Measurements from ENCODE around the gene DBNDD1. TPM values are rescaled to one million over a fixed set of nuclear protein-coding genes. Genes with fewer than 3 reads are reported as not detected.
A peak's percentile ranks its signal among the peaks of the same experiment; 100 is the strongest.

The DBNDD1 gene
- total and polyA plus RNA-seq, 2 experiments from 2014 or later: 1.4 to 3.1 TPM

GRCh38 chr16:90046122-90046970, 27.1 kb upstream of the DBNDD1 start:
- H3K9ac ChIP-seq: peak overlapping the region; percentile 40
- H3F3A ChIP-seq (ENCODE audit: insufficient read depth): no peaks in the 10 kb centered on the region; the same call in 1 of the 2 replicates
- H3K9me3 ChIP-seq (ENCODE audit: low read depth): no peaks in the 10 kb centered on the region
- H3K9me2 ChIP-seq (ENCODE audit: insufficient read depth): no peaks in the 10 kb centered on the region
- 45 to 52% methylated on average over 21 to 23 of the region's 23 CpGs for WGBS, 2 experiments (ENCODE audit: low coverage in 1 of 2, low lambda C conversion rate in 2 of 2, missing lambda C conversion rate in 2 of 2)
- H3K4me2 ChIP-seq (ENCODE audit: unreplicated experiment): peak overlapping the region; percentile 72
- no peak overlapping the region for H3K27ac ChIP-seq
- no peaks in the 10 kb centered on the region for H4K20me1 ChIP-seq (ENCODE audit: insufficient read depth)
- TF ChIP-seq EZH2 (IDR thresholded peaks at IDR 0.05; ENCODE audit: insufficient read depth, poor library complexity, severe bottlenecking) (no peak), EZH2phosphoT487 (IDR thresholded peaks at IDR 0.05; ENCODE audit: insufficient read depth, low read depth) (no peak)
- peak overlapping the region; percentile 50 for H3K4me3 ChIP-seq
- in situ Hi-C loops (cut with MboI): no loop called here
- DNase-seq: no peak
- H3K27me3 ChIP-seq (replicated peaks; ENCODE audit: insufficient read depth): no peaks in the 10 kb centered on the region
- no peaks in the 10 kb centered on the region for H3K79me2 ChIP-seq (ENCODE audit: insufficient read depth)
- H3K4me1 ChIP-seq (ENCODE audit: insufficient read depth): 0 out of 2 replicates have a peak, but pooled peaks cover 7% of the 10 kb centered on the region
- no peaks in the 10 kb centered on the region for H3K36me3 ChIP-seq (ENCODE audit: low read depth)
- peak overlapping the region; percentile 77 for H2AFZ ChIP-seq

GRCh38 chr16:90044111-90044551, 24.9 kb upstream of the DBNDD1 start:
- no peak overlapping the region for H3K4me3 ChIP-seq
- H2AFZ ChIP-seq: no peak overlapping the region
- TF ChIP-seq EZH2 (IDR thresholded peaks at IDR 0.05; ENCODE audit: insufficient read depth, poor library complexity, severe bottlenecking): no peak
- no peak for TF ChIP-seq EZH2phosphoT487 (IDR thresholded peaks at IDR 0.05; ENCODE audit: insufficient read depth, low read depth)
- in situ Hi-C loops (cut with MboI): no loop called here
- no peaks in the 10 kb centered on the region for H3K79me2 ChIP-seq (ENCODE audit: insufficient read depth)
- WGBS, 2 experiments (ENCODE audit: low coverage in 1 of 2, low lambda C conversion rate in 2 of 2, missing lambda C conversion rate in 2 of 2): 82% methylated on average over 7 of the region's 7 CpGs
- no peaks in the 10 kb centered on the region for H3K9me3 ChIP-seq (ENCODE audit: low read depth)
- H3K4me2 ChIP-seq (ENCODE audit: unreplicated experiment): no peak overlapping the region
- H3K9me2 ChIP-seq (ENCODE audit: insufficient read depth): no peaks in the 10 kb centered on the region
- no peak overlapping the region for H3K9ac ChIP-seq
- H3K27ac ChIP-seq: no peak overlapping the region
- no peaks in the 10 kb centered on the region; the same call in 1 of the 2 replicates for H3F3A ChIP-seq (ENCODE audit: insufficient read depth)
- H3K36me3 ChIP-seq (ENCODE audit: low read depth): no peaks in the 10 kb centered on the region
- no peaks in the 10 kb centered on the region for H3K27me3 ChIP-seq (replicated peaks; ENCODE audit: insufficient read depth)
- no peak for DNase-seq
- 0 out of 2 replicates have a peak, but pooled peaks cover 7% of the 10 kb centered on the region for H3K4me1 ChIP-seq (ENCODE audit: insufficient read depth)
- H4K20me1 ChIP-seq (ENCODE audit: insufficient read depth): no peaks in the 10 kb centered on the region

GRCh38 chr16:90043526-90043925, 24.3 kb upstream of the DBNDD1 start:
- no peaks in the 10 kb centered on the region for H3K36me3 ChIP-seq (ENCODE audit: low read depth)
- in situ Hi-C loops (cut with MboI): no loop called here

GRCh38 chr16:90042946-90043514, 23.8 kb upstream of the DBNDD1 start:
- Histone ChIP-seq H3K9me2 (ENCODE audit: insufficient read depth) (no peaks in the 10 kb centered on the region), H3K4me3 (no peak overlapping the region), H3K9me3 (ENCODE audit: low read depth) (no peaks in the 10 kb centered on the region), H3K27ac (no peak overlapping the region), H3F3A (ENCODE audit: insufficient read depth) (no peaks in the 10 kb centered on the region; the same call in 1 of the 2 replicates), H2AFZ (no peak overlapping the region), H3K79me2 (ENCODE audit: insufficient read depth) (no peaks in the 10 kb centered on the region), H3K36me3 (ENCODE audit: low read depth) (no peaks in the 10 kb centered on the region), H3K4me2 (ENCODE audit: unreplicated experiment) (no peak overlapping the region), H3K9ac (no peak overlapping the region), H4K20me1 (ENCODE audit: insufficient read depth) (no peaks in the 10 kb centered on the region), H3K4me1 (ENCODE audit: insufficient read depth) (0 out of 2 replicates have a peak, but pooled peaks cover 7% of the 10 kb centered on the region), H3K27me3 (replicated peaks; ENCODE audit: insufficient read depth) (no peaks in the 10 kb centered on the region)
- no peak for DNase-seq
- TF ChIP-seq EZH2phosphoT487 (IDR thresholded peaks at IDR 0.05; ENCODE audit: insufficient read depth, low read depth) (no peak), EZH2 (IDR thresholded peaks at IDR 0.05; ENCODE audit: insufficient read depth, poor library complexity, severe bottlenecking) (no peak)
- in situ Hi-C loops (cut with MboI): no loop called here
- 77 to 78% methylated on average over 19 of the region's 19 CpGs for WGBS, 2 experiments (ENCODE audit: low coverage in 1 of 2, low lambda C conversion rate in 2 of 2, missing lambda C conversion rate in 2 of 2)

More at GRCh38 chr16:90043526-90043925, 24.3 kb upstream of the DBNDD1 start:
- no peak overlapping the region for H3K27ac ChIP-seq
- no peak overlapping the region for H2AFZ ChIP-seq
- H3K9ac ChIP-seq: no peak overlapping the region
- H3K27me3 ChIP-seq (replicated peaks; ENCODE audit: insufficient read depth): no peaks in the 10 kb centered on the region
- TF ChIP-seq EZH2phosphoT487 (IDR thresholded peaks at IDR 0.05; ENCODE audit: insufficient read depth, low read depth) (no peak), EZH2 (IDR thresholded peaks at IDR 0.05; ENCODE audit: insufficient read depth, poor library complexity, severe bottlenecking) (no peak)
- H3K4me3 ChIP-seq: no peak overlapping the region
- no peak for DNase-seq
- H3K9me2 ChIP-seq (ENCODE audit: insufficient read depth): no peaks in the 10 kb centered on the region
- no peaks in the 10 kb centered on the region; the same call in 1 of the 2 replicates for H3F3A ChIP-seq (ENCODE audit: insufficient read depth)
- no peaks in the 10 kb centered on the region for H3K9me3 ChIP-seq (ENCODE audit: low read depth)
- H4K20me1 ChIP-seq (ENCODE audit: insufficient read depth): no peaks in the 10 kb centered on the region
- H3K4me1 ChIP-seq (ENCODE audit: insufficient read depth): 0 out of 2 replicates have a peak, but pooled peaks cover 7% of the 10 kb centered on the region
- H3K4me2 ChIP-seq (ENCODE audit: unreplicated experiment): no peak overlapping the region
- WGBS, 2 experiments (ENCODE audit: low coverage in 1 of 2, low lambda C conversion rate in 2 of 2, missing lambda C conversion rate in 2 of 2): 94 to 96% methylated on average over 20 of the region's 20 CpGs
- H3K79me2 ChIP-seq (ENCODE audit: insufficient read depth): no peaks in the 10 kb centered on the region
